ENCODE measurements around the gene HTN1. TPM values are rescaled to one million over a fixed set of nuclear protein-coding genes. Genes with fewer than 3 reads are reported as not detected.
"Not testable (repeated sequence)": the region's sequence is repeated elsewhere in the genome, so short reads cannot be mapped to it uniquely, and the experiment has no call there.

HTN1 gene
- total RNA-seq, 1 experiment from 2014 or later: not detected

DNA sequence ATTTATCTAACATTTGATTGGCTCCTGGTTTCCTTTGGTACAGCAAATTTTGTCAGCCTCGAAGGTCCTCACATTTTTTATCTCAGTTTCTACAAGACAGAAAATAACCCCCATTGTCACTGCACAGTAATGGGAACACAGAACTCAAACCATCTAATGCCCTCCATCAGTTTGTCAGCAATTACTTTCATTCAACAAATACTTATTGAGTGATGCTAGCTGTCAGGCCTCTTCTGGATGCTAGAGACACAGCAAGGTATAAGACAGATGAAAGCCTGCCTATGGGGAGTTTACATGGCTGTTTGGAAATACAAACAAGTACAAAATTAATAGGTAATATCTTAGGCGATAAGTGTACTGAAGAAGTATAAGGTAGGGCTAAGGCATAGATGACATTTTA, 27.0 kb upstream of the HTN1 start:
- H3K4me1 Mint-ChIP-seq (ENCODE audit: low read depth, unreplicated experiment): no peaks in the 10 kb centered on the region
- no peak for DNase-seq
- no peaks in the 10 kb centered on the region for H3K9me3 Mint-ChIP-seq (ENCODE audit: low read depth, unreplicated experiment)
- H3K4me3 Mint-ChIP-seq (ENCODE audit: low read depth, unreplicated experiment): no peak overlapping the region
- no peaks in the 10 kb centered on the region for H3K36me3 Mint-ChIP-seq (ENCODE audit: insufficient read depth, unreplicated experiment)
- intact Hi-C loops (cut with micrococcal nuclease; ENCODE audit: unreplicated experiment): no loop called here
- TF ChIP-seq, protein P1, sequence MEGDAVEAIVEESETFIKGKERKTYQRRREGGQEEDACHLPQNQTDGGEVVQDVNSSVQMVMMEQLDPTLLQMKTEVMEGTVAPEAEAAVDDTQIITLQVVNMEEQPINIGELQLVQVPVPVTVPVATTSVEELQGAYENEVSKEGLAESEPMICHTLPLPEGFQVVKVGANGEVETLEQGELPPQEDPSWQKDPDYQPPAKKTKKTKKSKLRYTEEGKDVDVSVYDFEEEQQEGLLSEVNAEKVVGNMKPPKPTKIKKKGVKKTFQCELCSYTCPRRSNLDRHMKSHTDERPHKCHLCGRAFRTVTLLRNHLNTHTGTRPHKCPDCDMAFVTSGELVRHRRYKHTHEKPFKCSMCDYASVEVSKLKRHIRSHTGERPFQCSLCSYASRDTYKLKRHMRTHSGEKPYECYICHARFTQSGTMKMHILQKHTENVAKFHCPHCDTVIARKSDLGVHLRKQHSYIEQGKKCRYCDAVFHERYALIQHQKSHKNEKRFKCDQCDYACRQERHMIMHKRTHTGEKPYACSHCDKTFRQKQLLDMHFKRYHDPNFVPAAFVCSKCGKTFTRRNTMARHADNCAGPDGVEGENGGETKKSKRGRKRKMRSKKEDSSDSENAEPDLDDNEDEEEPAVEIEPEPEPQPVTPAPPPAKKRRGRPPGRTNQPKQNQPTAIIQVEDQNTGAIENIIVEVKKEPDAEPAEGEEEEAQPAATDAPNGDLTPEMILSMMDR (IDR thresholded peaks at IDR 0.05; ENCODE audit: unreplicated experiment): no peak
- BruUV-seq (replicated peaks): no TSS peak
- CTCF ChIA-PET: no interaction called here
- no peak overlapping the region for H3K27ac Mint-ChIP-seq (ENCODE audit: unreplicated experiment)
- no peaks in the 10 kb centered on the region for H3K27me3 Mint-ChIP-seq (ENCODE audit: unreplicated experiment)

DNA sequence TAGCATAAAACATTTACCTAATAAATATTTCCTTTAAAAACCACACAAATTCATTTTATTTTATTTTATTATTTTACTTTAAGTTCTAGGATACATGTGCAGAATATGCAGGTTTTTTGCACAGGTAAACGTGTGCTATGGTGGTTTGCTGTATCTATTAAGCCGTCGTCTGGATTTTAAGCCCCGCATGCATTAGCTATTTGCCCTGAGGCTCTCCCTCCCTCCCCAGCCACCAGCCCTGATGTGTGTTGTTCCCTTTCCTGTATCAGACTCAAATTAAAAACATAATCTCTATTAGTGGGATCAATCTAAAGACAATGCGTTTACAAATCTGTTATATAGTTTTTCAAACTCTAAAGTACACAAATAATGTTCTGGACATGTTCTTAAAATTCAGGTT, 23.2 kb upstream of the HTN1 start:
- BruUV-seq (replicated peaks): no TSS peak
- Mint-ChIP-seq H3K9me3 (ENCODE audit: low read depth, unreplicated experiment) (no peaks in the 10 kb centered on the region), H3K27ac (ENCODE audit: unreplicated experiment) (no peak overlapping the region), H3K36me3 (ENCODE audit: insufficient read depth, unreplicated experiment) (no peaks in the 10 kb centered on the region), H3K4me3 (ENCODE audit: low read depth, unreplicated experiment) (no peak overlapping the region), H3K27me3 (ENCODE audit: unreplicated experiment) (no peaks in the 10 kb centered on the region), H3K4me1 (ENCODE audit: low read depth, unreplicated experiment) (no peaks in the 10 kb centered on the region)
- CTCF ChIA-PET: no interaction called here
- TF ChIP-seq, protein P1 (IDR thresholded peaks at IDR 0.05; ENCODE audit: unreplicated experiment): no peak
- intact Hi-C loops (cut with micrococcal nuclease; ENCODE audit: unreplicated experiment): no loop called here
- DNase-seq: no peak

DNA sequence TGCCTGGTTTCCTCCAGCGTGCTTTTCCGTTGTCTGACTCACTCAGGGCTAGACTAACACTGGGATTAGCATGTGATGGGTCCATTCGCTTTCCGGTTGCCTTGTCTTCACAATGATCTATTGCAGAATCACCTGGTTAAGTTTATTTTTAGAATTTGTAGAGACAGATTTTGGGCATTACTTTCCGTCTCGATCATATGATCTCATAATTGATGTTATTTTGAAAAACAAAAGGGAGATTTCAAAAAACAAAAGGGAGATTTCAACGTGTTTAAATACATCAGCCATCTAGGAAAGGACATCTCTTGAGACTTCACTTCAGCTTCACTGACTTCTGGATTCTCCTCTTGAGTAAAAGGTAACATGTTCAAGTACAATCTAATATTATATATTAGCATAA, 22.1 kb upstream of the HTN1 start, which contains the start of gene HTN3:
HTN3 (plus strand) TSS at position 301 of the 400 bp plus-strand sequence. CDS start 2,282 bp downstream, outside the sequence.
- H3K4me3 Mint-ChIP-seq (ENCODE audit: low read depth, unreplicated experiment); DNase-seq; H3K4me1 Mint-ChIP-seq (ENCODE audit: low read depth, unreplicated experiment); BruUV-seq (replicated peaks); H3K9me3 Mint-ChIP-seq (ENCODE audit: low read depth, unreplicated experiment); CTCF ChIA-PET; H3K36me3 Mint-ChIP-seq (ENCODE audit: insufficient read depth, unreplicated experiment); intact Hi-C loops (cut with micrococcal nuclease; ENCODE audit: unreplicated experiment); H3K27me3 Mint-ChIP-seq (ENCODE audit: unreplicated experiment); H3K27ac Mint-ChIP-seq (ENCODE audit: unreplicated experiment): not testable (repeated sequence)

DNA sequence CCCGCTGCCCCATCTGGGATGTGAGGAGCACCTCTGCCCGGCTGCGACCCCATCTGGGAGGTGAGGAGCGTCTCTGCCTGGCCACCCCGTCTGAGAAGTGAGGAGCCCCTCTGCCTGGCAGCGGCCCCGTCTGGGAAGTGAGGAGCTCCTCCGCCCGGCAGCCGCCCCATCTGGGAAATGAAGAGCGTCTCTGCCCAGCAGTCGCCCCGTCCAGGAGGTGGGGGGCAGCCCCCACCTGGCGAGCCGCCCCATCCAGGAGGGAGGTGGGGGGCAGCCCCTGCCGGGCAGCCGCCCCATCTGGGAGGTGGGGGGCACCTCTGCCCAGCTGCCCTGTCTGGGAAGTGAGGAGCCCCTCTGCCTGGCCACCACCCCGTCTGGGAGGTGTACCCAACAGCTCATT, 12.7 kb upstream of the HTN1 start:
- H3K27ac Mint-ChIP-seq (ENCODE audit: unreplicated experiment); H3K4me1 Mint-ChIP-seq (ENCODE audit: low read depth, unreplicated experiment); intact Hi-C loops (cut with micrococcal nuclease; ENCODE audit: unreplicated experiment); H3K36me3 Mint-ChIP-seq (ENCODE audit: insufficient read depth, unreplicated experiment); DNase-seq; H3K27me3 Mint-ChIP-seq (ENCODE audit: unreplicated experiment); CTCF ChIA-PET; H3K4me3 Mint-ChIP-seq (ENCODE audit: low read depth, unreplicated experiment); BruUV-seq (replicated peaks); H3K9me3 Mint-ChIP-seq (ENCODE audit: low read depth, unreplicated experiment): not testable (repeated sequence)

DNA sequence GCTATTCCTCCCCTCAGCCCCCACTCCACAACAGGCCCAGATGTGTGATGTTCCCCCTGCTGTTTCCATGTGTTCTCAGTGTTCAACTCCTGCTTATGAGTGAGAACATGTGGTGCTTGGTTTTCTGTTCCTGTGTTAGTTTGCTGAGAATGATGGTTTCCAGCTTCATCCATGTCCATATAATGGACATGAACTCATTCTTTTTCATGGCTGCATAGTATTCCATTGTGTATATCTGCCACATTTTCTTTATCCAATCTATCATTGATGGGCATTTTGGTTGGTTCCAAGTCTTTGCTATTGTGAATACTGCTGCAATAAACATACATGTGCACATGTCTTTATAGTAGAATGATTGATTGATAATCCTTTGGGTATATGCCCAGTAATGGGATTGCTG, 10.3 kb upstream of the HTN1 start:
- H3K4me1 Mint-ChIP-seq (ENCODE audit: low read depth, unreplicated experiment); H3K36me3 Mint-ChIP-seq (ENCODE audit: insufficient read depth, unreplicated experiment); BruUV-seq (replicated peaks); intact Hi-C loops (cut with micrococcal nuclease; ENCODE audit: unreplicated experiment); H3K27ac Mint-ChIP-seq (ENCODE audit: unreplicated experiment); CTCF ChIA-PET; DNase-seq; H3K27me3 Mint-ChIP-seq (ENCODE audit: unreplicated experiment); H3K9me3 Mint-ChIP-seq (ENCODE audit: low read depth, unreplicated experiment); H3K4me3 Mint-ChIP-seq (ENCODE audit: low read depth, unreplicated experiment): not testable (repeated sequence)

DNA sequence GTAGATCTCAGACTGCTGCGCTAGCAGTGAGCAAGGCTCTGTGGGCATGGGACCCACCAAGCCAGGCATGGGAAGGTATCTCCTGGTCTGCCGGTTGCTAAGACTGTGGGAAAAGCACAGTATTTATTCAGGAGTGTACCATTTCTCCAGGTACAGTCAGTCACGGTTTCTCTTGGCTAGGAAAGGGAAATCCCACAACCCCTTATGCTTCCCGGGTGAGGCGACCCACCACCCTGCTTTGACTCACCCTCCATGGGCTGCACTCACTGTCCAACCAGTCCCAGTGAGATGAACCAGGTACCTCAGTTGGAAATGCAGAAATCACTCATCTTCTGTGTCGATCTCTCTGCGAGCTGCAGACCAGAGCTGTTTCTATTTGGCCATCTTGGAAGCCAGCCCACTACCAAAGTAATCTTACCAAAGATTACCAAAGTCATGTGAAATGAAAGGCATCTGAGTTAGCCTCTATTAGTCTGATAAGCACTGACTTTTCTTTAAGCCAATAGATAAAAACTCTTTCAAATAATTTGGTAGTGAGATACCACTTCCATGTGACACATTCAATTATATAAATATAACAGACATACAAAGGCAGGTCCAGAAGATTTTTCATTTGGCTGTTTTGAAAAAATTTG, 8.5 kb upstream of the HTN1 start:
- H3K27me3 Mint-ChIP-seq (ENCODE audit: unreplicated experiment): no peaks in the 10 kb centered on the region
- CTCF ChIA-PET: no interaction called here
- H3K27ac Mint-ChIP-seq (ENCODE audit: unreplicated experiment): no peak overlapping the region

DNA sequence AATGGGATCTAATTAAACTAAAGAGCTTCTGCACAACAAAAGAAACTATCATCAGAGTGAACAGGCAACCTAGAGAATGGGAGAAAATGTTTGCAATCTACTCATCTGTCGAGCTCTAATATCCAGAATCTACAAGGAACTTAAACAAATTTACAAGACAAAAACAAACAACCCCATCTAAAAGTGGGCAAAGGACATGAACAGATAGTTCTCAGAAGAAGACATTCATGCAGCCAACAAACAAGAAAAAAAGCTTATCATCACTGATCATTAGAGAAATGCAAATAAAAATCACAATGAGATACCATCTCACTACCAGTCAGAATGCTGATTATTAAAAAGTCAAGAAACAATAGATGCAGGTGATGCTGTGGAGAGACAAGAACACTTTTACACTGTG, 6.3 kb downstream of the HTN1 start:
- intact Hi-C loops (cut with micrococcal nuclease; ENCODE audit: unreplicated experiment); H3K4me1 Mint-ChIP-seq (ENCODE audit: low read depth, unreplicated experiment); BruUV-seq (replicated peaks); H3K27ac Mint-ChIP-seq (ENCODE audit: unreplicated experiment); H3K27me3 Mint-ChIP-seq (ENCODE audit: unreplicated experiment); DNase-seq; H3K36me3 Mint-ChIP-seq (ENCODE audit: insufficient read depth, unreplicated experiment); CTCF ChIA-PET; H3K4me3 Mint-ChIP-seq (ENCODE audit: low read depth, unreplicated experiment); H3K9me3 Mint-ChIP-seq (ENCODE audit: low read depth, unreplicated experiment): not testable (repeated sequence)

More for the DNA sequence above, 8.5 kb upstream of the HTN1 start:
- DNase-seq: no peak
- TF ChIP-seq, protein P1 (IDR thresholded peaks at IDR 0.05; ENCODE audit: unreplicated experiment): no peak
- intact Hi-C loops (cut with micrococcal nuclease; ENCODE audit: unreplicated experiment): no loop called here
- Mint-ChIP-seq H3K4me1 (ENCODE audit: low read depth, unreplicated experiment) (no peaks in the 10 kb centered on the region), H3K9me3 (ENCODE audit: low read depth, unreplicated experiment) (peaks cover 3% of the 10 kb centered on the region), H3K4me3 (ENCODE audit: low read depth, unreplicated experiment) (no peak overlapping the region), H3K36me3 (ENCODE audit: insufficient read depth, unreplicated experiment) (no peaks in the 10 kb centered on the region)
- no TSS peak for BruUV-seq (replicated peaks)

All from Calu3 (cell line).